HepG2 (cell line): Measurements from ENCODE around the gene PDIA5.

Experiments
- ARNTL ChIP-seq: sonication (generic); formaldehyde crosslinking; IDR thresholded peaks from 2 replicates; pipeline ENCODE4 v1.4.0; 2020; ENCODE audit warnings: mild to moderate bottlenecking, missing genetic modification reagents
- FOXJ3 ChIP-seq: sonication (generic); formaldehyde crosslinking; IDR thresholded peaks from 2 replicates; pipeline ENCODE4 v1.4.0; 2020; ENCODE audit warnings: missing genetic modification reagents, mild to moderate bottlenecking, borderline replicate concordance
- FOXP1 ChIP-seq, 2 experiments: fragments of 450-650 bp in 1 of 2; IDR thresholded peaks; 2 replicates each; pipeline ENCODE4 v1.6.1; 2017 to 2018; ENCODE audit warnings: antibody characterized with exemption in 1 of 2
- KAT8 ChIP-seq: IDR thresholded peaks from 2 replicates; pipeline ENCODE4 v1.6.1; 2016; ENCODE audit warnings: missing genetic modification reagents, missing compliant biosample characterization
- MZF1 ChIP-seq: sonication (generic); formaldehyde crosslinking; IDR thresholded peaks from 2 replicates; pipeline ENCODE4 v1.8.1; 2023; ENCODE audit warnings: mild to moderate bottlenecking, missing genetic modification reagents, borderline replicate concordance
- SOX6 ChIP-seq, 2 experiments: fragments of 450-650 bp in 1 of 2; sonication (generic) in 1 of 2; formaldehyde crosslinking in 1 of 2; IDR thresholded peaks; 2 replicates each; pipeline versions ENCODE4 v1.4.0 to v1.6.1; 2017 to 2020; ENCODE audit warnings: antibody characterized with exemption in 1 of 2, mild to moderate bottlenecking in 1 of 2, missing genetic modification reagents in 1 of 2
- TBP ChIP-seq: sonication (generic); formaldehyde crosslinking; IDR thresholded peaks from 2 replicates; pipeline ENCODE4 v1.5.0; 2020; ENCODE audit warnings: missing genetic modification reagents
- ZBTB8A ChIP-seq: sonication (generic); formaldehyde crosslinking; IDR thresholded peaks from 2 replicates; pipeline ENCODE4 v1.4.0; 2020; ENCODE audit warnings: mild to moderate bottlenecking, low read depth, missing genetic modification reagents, borderline replicate concordance
- ZNF44 ChIP-seq: sonication (generic); formaldehyde crosslinking; IDR thresholded peaks from 2 replicates; pipeline ENCODE4 v1.5.1; 2020; ENCODE audit warnings: mild to moderate bottlenecking, missing genetic modification reagents
- ZNF644 ChIP-seq: IDR thresholded peaks from 2 replicates; pipeline ENCODE4 v1.6.1; 2016; ENCODE audit warnings: low read depth

- TF ChIP-seq ZNF44 (CRISPR knock-in tag) (no peak), MZF1 (CRISPR knock-in tag) (no peak), SOX6 (IDR thresholded peaks at IDR 0.05) (no peak), SOX6 (CRISPR knock-in tag; IDR thresholded peaks at IDR 0.05) (peak; percentile 17; the same call in 1 of the 2 replicates), FOXP1 (IDR thresholded peaks at IDR 0.05) (no peak), FOXP1 (CRISPR knock-in tag; IDR thresholded peaks at IDR 0.05) (no peak), KAT8 (CRISPR knock-in tag) (no peak), ZBTB8A (CRISPR knock-in tag) (no peak), FOXJ3 (no peak), TBP (CRISPR knock-in tag) (no peak), ZNF644 (CRISPR knock-in tag) (no peak), ARNTL (CRISPR knock-in tag) (no peak)
These were observed 40.1 kb upstream of the PDIA5 start for GRCh38 chr3:123026565-123027291.
